ENCODE results near the gene MED12L.

GRCh38 chr3:151426341-151426657, 340.8 kb downstream of the MED12L start:
- no peak for TF ChIP-seq CTCF (IDR thresholded peaks at IDR 0.05)
- TF ChIP-seq POLR2A (IDR thresholded peaks at IDR 0.05), result no peak

Data from thyroid gland (tissue), 4 donors.